HepG2 (cell line): ENCODE data around the gene EGF. TPM values are rescaled to one million over a fixed set of nuclear protein-coding genes. Genes with fewer than 3 reads are reported as not detected.

Source experiments
- ATAC-seq: fragments of 200-7000 bp; cut with Tn5 transposase; 3 replicates; pipeline ENCODE4 v1.9.1; 2020; ENCODE audit warnings: mild to moderate bottlenecking, moderate library complexity
- BruUV-seq: library from RNA; stranded (reverse); fragments of 400-500 nt; replicated peaks from 2 replicates; lab custom pipeline; 2021; lab: Mats Ljungman, UMichigan
- CTCF ChIA-PET: fragments of 300-600 bp; formaldehyde crosslinking; extraction: SDS; loops from one replicate; lab custom pipeline; 2021; ENCODE audit warnings: low total read pairs, inconsistent platforms, low intra/inter-chr PET ratio; lab: Yijun Ruan, JAX
- POLR2A ChIA-PET: fragments of 350-600 bp; sonication (Branson Sonifier 250); formaldehyde crosslinking; loops from one replicate; lab custom pipeline; 2020; ENCODE audit warnings: antibody characterized with exemption, inconsistent platforms; lab: Yijun Ruan, JAX
- DNase-seq: peaks from one replicate; pipeline ENCODE4 v3.0.0-alpha.2; 2015; ENCODE audit warnings: low spot score
- FAIRE-seq: peaks from 3 replicates; lab custom pipeline; 2011; peaks lifted over from hg19 to GRCh38; lab: Jason Lieb, UNC
- H2AFZ ChIP-seq: one replicate; pipeline ENCODE4 v1.6.1; 2011; ENCODE audit warnings: low read length, inconsistent platforms
- H3K27ac ChIP-seq: fragments of 300-600 bp; 3 replicates; pipeline ENCODE4 v1.8.0; 2011; ENCODE audit warnings: mixed run types, mild to moderate bottlenecking, mixed read lengths, low read length, inconsistent platforms; ENCODE audit not compliant: insufficient read depth; ENCODE audit errors: extremely low read length
- H3K27me3 ChIP-seq, 2 experiments: fragments of 200-600 bp in 1 of 2; 2 replicates in 1 of 2; 3 replicates in 1 of 2; pipeline versions ENCODE4 v1.6.0 to v1.8.0; 2011; ENCODE audit warnings: low read length in 2 of 2, mild to moderate bottlenecking in 2 of 2, moderate library complexity in 2 of 2, inconsistent platforms in 1 of 2; ENCODE audit not compliant: insufficient read depth in 2 of 2, control insufficient read depth in 1 of 2
- H3K36me3 ChIP-seq, 2 experiments: fragments of 200-600 bp in 1 of 2; replicated peaks in 1 of 2; 2 replicates in 1 of 2; 3 replicates in 1 of 2; pipeline versions ENCODE4 v1.5.1 to v1.8.0; 2011; ENCODE audit warnings: low read length in 2 of 2, inconsistent platforms in 1 of 2; ENCODE audit not compliant: insufficient read depth in 2 of 2, control insufficient read depth in 1 of 2
- H3K4me1 ChIP-seq: 2 replicates; pipeline ENCODE4 v1.5.1; 2012; ENCODE audit warnings: low read length, inconsistent platforms; ENCODE audit not compliant: insufficient read depth
- H3K4me2 ChIP-seq: 2 replicates; pipeline ENCODE4 v1.6.0; 2011; ENCODE audit warnings: low read depth, low read length, inconsistent platforms
- H3K4me3 ChIP-seq, 3 experiments: fragments of 200-600 bp in 1 of 3; sonication (generic), shearing (Covaris generic) in 1 of 3; replicated peaks in 1 of 3; 2 replicates each; pipeline ENCODE4 v1.5.1; 2011 to 2016; ENCODE audit warnings: low read length in 3 of 3, inconsistent platforms in 2 of 3, low read depth in 2 of 3, mild to moderate bottlenecking in 2 of 3, control low read depth in 1 of 3, mixed read lengths in 1 of 3; ENCODE audit not compliant: insufficient read depth in 1 of 3
- H3K79me2 ChIP-seq: one replicate; pipeline ENCODE4 v1.6.1; 2011; ENCODE audit warnings: low read length, inconsistent platforms; ENCODE audit not compliant: insufficient read depth
- H3K9ac ChIP-seq: 2 replicates; pipeline ENCODE4 v1.6.0; 2011; ENCODE audit warnings: mild to moderate bottlenecking, low read depth, low read length, inconsistent platforms; ENCODE audit not compliant: insufficient read depth
- H3K9me3 ChIP-seq: 2 replicates; pipeline ENCODE4 v1.5.1; 2012; ENCODE audit warnings: mild to moderate bottlenecking, low read length
- H4K20me1 ChIP-seq: 2 replicates; pipeline ENCODE4 v1.6.0; 2011; ENCODE audit warnings: inconsistent platforms, mild to moderate bottlenecking, low read length, moderate library complexity; ENCODE audit not compliant: insufficient read depth
- ARNT ChIP-seq: fragments of 450-650 bp; IDR thresholded peaks from 2 replicates; pipeline ENCODE4 v1.6.1; 2017
- CREB1 ChIP-seq, 2 experiments: fragments of 450-650 bp in 1 of 2; IDR thresholded peaks; 2 replicates each; pipeline ENCODE4 v1.6.1; 2016 to 2017; ENCODE audit warnings: control low read depth in 1 of 2, mild to moderate bottlenecking in 1 of 2, missing compliant biosample characterization in 1 of 2, missing genetic modification characterization in 1 of 2
- JARID2 ChIP-seq: sonication (generic); formaldehyde crosslinking; IDR thresholded peaks from 2 replicates; pipeline ENCODE4 v1.8.1; 2023; ENCODE audit warnings: missing genetic modification reagents, inconsistent platforms; ENCODE audit not compliant: insufficient replicate concordance
- JUND ChIP-seq: sonication (generic); formaldehyde crosslinking; IDR thresholded peaks from 2 replicates; pipeline ENCODE4 v1.8.0; 2022; ENCODE audit warnings: mild to moderate bottlenecking, missing genetic modification reagents
- KDM5B ChIP-seq: sonication (generic); formaldehyde crosslinking; IDR thresholded peaks from 2 replicates; pipeline ENCODE4 v1.4.0; 2020; ENCODE audit warnings: missing genetic modification reagents, mild to moderate bottlenecking, borderline replicate concordance
- MAZ ChIP-seq, 2 experiments: sonication (generic) in 1 of 2; formaldehyde crosslinking in 1 of 2; IDR thresholded peaks; 2 replicates each; pipeline versions ENCODE4 v1.5.0 to v1.6.1; 2012 to 2020; ENCODE audit warnings: low read depth in 2 of 2, mild to moderate bottlenecking in 2 of 2, borderline replicate concordance in 1 of 2, improper control_type of control experiment in 1 of 2, low read length in 1 of 2, missing genetic modification reagents in 1 of 2, moderate library complexity in 1 of 2
- MYC ChIP-seq: sonication (generic); formaldehyde crosslinking; IDR thresholded peaks from 2 replicates; pipeline ENCODE4 v1.9.0; 2021; ENCODE audit warnings: missing genetic modification reagents, borderline replicate concordance
- NR2F6 ChIP-seq, 2 experiments: IDR thresholded peaks; 2 replicates each; pipeline ENCODE4 v1.6.1; 2016; ENCODE audit warnings: antibody characterized with exemption in 1 of 2, mild to moderate bottlenecking in 1 of 2
- SMC3 ChIP-seq: IDR thresholded peaks from 2 replicates; pipeline ENCODE4 v1.6.1; 2011; ENCODE audit warnings: low read length, improper control_type of control experiment
- SOX5 ChIP-seq: IDR thresholded peaks from 2 replicates; pipeline ENCODE4 v1.6.1; 2016; ENCODE audit warnings: borderline replicate concordance
- TARDBP ChIP-seq: sonication (generic); formaldehyde crosslinking; IDR thresholded peaks from 2 replicates; pipeline ENCODE4 v1.8.0; 2022; ENCODE audit warnings: mild to moderate bottlenecking, missing genetic modification reagents
- THYN1 ChIP-seq: sonication (generic); formaldehyde crosslinking; IDR thresholded peaks from 2 replicates; pipeline ENCODE4 v1.8.1; 2023; ENCODE audit warnings: low read depth, mild to moderate bottlenecking, moderate library complexity, missing genetic modification reagents, borderline replicate concordance
- WIZ ChIP-seq: sonication (generic); formaldehyde crosslinking; IDR thresholded peaks from 2 replicates; pipeline ENCODE4 v1.5.1; 2020; ENCODE audit warnings: mild to moderate bottlenecking, missing genetic modification reagents
- ZBTB20 ChIP-seq: sonication (generic); formaldehyde crosslinking; IDR thresholded peaks from 2 replicates; pipeline ENCODE4 v1.8.1; 2023; ENCODE audit warnings: missing genetic modification reagents, low read depth, mild to moderate bottlenecking, borderline replicate concordance
- ZNF20 ChIP-seq: sonication (generic); formaldehyde crosslinking; IDR thresholded peaks from 2 replicates; pipeline ENCODE4 v1.4.0; 2020; ENCODE audit warnings: mild to moderate bottlenecking, moderate library complexity, missing genetic modification reagents
- ZNF207 ChIP-seq: fragments of 450-650 bp; IDR thresholded peaks from 2 replicates; pipeline ENCODE4 v1.6.1; 2016; ENCODE audit warnings: antibody characterized with exemption, borderline replicate concordance
- WGBS: methylation state at CpG from one replicate; pipeline ENCODE4 v1.1.6; 2017; ENCODE audit warnings: low lambda C conversion rate; 5-methylcytosine and 5-hydroxymethylcytosine counted together
- in situ Hi-C: cut with HindIII; loops from 2 replicates; pipeline ENCODE4 v1.10.0; 2017; ENCODE audit warnings: low pct_unique_long_range_greater_than_20kb; ENCODE audit not compliant: extremely low pct_ligation_motif_present
- intact Hi-C: fragments of 100-400 bp; cut with micrococcal nuclease; formaldehyde crosslinking; loops from one replicate; pipeline ENCODE4 v1.10.0; 2022; ENCODE audit not compliant: unreplicated experiment
- polyA plus RNA-seq, 8 experiments: library from polyadenylated mRNA; depleted of rRNA in 3 of 8; stranded (reverse) in 7 of 8; unstranded in 1 of 8; fragments of >200 nt; fragmentation: Illumina TruSeq in 4 of 8; extraction: Trizol in 4 of 8; gene quantifications; 2 replicates each; pipeline versions ENCODE4 v1.2.1 to v1.2.3, GENCODE V29; 2011 to 2016; ENCODE audit warnings: low read depth in 4 of 8, missing spikeins in 1 of 8, mixed read lengths in 1 of 8; ENCODE audit not compliant: insufficient read depth in 1 of 8
- total RNA-seq, 5 experiments: library from RNA; depleted of rRNA; stranded (reverse); fragments of >200 nt; fragmentation: Illumina TruSeq; extraction: Trizol; gene quantifications; 2 replicates each; pipeline ENCODE4 v1.2.3, GENCODE V29; 2016; ENCODE audit warnings: low read depth in 1 of 5
- TF ChIP-seq, protein P1 (sequence below): IDR thresholded peaks from 2 replicates; pipeline ENCODE4 v1.6.1; 2016; ENCODE audit warnings: missing genetic modification reagents, missing compliant biosample characterization
- TF ChIP-seq, protein P2 (sequence below): sonication (generic); formaldehyde crosslinking; IDR thresholded peaks from 2 replicates; pipeline ENCODE4 v1.8.1; 2022; ENCODE audit warnings: mild to moderate bottlenecking, missing genetic modification reagents
- TF ChIP-seq, protein P3 (sequence below): sonication (generic); formaldehyde crosslinking; IDR thresholded peaks from 2 replicates; pipeline ENCODE4 v1.4.0; 2020; ENCODE audit warnings: missing genetic modification reagents
- TF ChIP-seq, protein P4 (sequence below): sonication (generic); formaldehyde crosslinking; IDR thresholded peaks from 2 replicates; pipeline ENCODE4 v1.8.0; 2023; ENCODE audit warnings: mild to moderate bottlenecking, missing genetic modification reagents

EGF gene
- total and polyA plus RNA-seq, 2 of the 13 experiments (the other 11 are each of a cell fraction or from before 2014, with no cell fraction given), result 0.07 to 0.08 TPM

DNA sequence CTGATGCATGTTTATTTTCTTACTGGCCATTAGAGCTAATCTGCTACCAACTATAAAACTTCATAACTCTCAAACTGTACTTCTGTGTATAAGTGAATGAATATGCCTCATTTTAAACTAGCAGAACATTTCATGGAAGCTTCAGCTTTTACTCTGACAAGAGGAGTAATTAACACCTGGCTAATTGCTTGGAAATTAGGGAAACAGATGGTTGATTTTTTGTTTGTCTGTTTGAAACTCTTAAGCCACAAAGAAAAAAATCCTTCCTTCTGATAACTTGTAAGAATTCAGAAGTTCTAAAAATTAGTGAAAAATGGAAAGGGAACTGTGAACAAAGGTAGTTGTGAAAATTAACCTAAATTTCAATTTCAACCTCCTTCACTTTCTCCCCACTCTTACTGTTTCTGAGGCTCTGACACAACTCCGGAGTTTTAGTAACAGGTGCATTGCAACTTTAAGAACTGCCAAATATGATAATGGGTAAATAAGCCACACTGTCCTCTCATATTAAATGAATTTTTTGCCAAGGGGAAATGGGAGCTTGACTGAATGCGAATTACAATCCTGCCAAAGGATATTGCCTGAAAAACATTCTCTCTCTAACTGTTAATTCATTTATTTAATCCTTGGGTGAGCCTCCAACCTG is 1.0 kb downstream of the EGF start (continued):
- no peak for TF ChIP-seq ZBTB20 (CRISPR knock-in tag)
- no peak for TF ChIP-seq JUND (CRISPR knock-in tag)
- no peak for TF ChIP-seq SMC3
- TF ChIP-seq JARID2, result no peak
- no peak for TF ChIP-seq ARNT

DNA sequence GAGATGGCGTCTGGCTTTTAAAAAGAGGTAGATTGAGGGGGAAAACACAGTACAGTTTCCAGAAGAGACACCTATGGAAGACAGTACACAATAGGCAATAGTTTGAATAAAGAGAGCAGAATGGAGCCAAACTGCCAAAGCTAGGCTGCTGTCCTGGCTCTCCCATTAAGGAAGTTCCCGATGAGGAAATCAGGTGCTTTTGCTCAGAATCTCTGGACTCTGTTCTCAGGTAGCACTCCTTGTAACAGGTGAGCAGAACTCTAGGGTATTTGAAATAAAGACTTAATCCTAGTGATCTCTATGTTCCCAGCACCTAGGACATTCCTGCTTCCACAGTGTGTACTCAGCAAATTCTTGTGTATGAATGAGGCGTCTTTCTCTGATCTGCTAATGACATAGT is 1.6 kb downstream of the EGF start:
- no peak for FAIRE-seq
- Histone ChIP-seq H3K4me2 (no peak overlapping the region), H3K4me1 (no peaks in the 10 kb centered on the region), H3K9ac (no peak overlapping the region), H3K9me3 (no peaks in the 10 kb centered on the region), H3K36me3 (no peaks in the 10 kb centered on the region), H3K27me3 (peaks cover 0 to 40% of the 10 kb centered on the region in 2 experiments; a peak in 2 of 5 replicates), H4K20me1 (no peaks in the 10 kb centered on the region), H3K4me3 (no peak overlapping the region), H3K27ac (no peak overlapping the region), H3K79me2 (no peaks in the 10 kb centered on the region), H2AFZ (no peak overlapping the region)
- no peak for DNase-seq
- in situ Hi-C loops, result no loop called here
- POLR2A ChIA-PET, result no interaction called here
- CTCF ChIA-PET, result no interaction called here
- WGBS, result 0% methylated on average over 3 of the region's 3 CpGs
- no TSS peak for BruUV-seq
- ATAC-seq, result no peak
- intact Hi-C loops, result no loop called here
- TF ChIP-seq ZNF20 (CRISPR knock-in tag) (no peak), MAZ (IDR thresholded peaks at IDR 0.05; ENCODE audit: borderline replicate concordance, low read depth, low read length) (no peak), MAZ (CRISPR knock-in tag; IDR thresholded peaks at IDR 0.05; ENCODE audit: low read depth) (no peak), ZNF207 (no peak), NR2F6 (IDR thresholded peaks at IDR 0.05) (no peak), NR2F6 (CRISPR knock-in tag; IDR thresholded peaks at IDR 0.05) (no peak), WIZ (CRISPR knock-in tag) (no peak), KDM5B (CRISPR knock-in tag) (no peak), TARDBP (CRISPR knock-in tag) (no peak), THYN1 (no peak), MYC (CRISPR knock-in tag) (no peak), CREB1 (IDR thresholded peaks at IDR 0.05) (no peak), CREB1 (CRISPR knock-in tag; IDR thresholded peaks at IDR 0.05) (no peak), SOX5 (CRISPR knock-in tag) (no peak)
- TF ChIP-seq, protein P1, sequence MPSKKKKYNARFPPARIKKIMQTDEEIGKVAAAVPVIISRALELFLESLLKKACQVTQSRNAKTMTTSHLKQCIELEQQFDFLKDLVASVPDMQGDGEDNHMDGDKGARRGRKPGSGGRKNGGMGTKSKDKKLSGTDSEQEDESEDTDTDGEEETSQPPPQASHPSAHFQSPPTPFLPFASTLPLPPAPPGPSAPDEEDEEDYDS (CRISPR knock-in tag), result no peak
- TF ChIP-seq, protein P2, sequence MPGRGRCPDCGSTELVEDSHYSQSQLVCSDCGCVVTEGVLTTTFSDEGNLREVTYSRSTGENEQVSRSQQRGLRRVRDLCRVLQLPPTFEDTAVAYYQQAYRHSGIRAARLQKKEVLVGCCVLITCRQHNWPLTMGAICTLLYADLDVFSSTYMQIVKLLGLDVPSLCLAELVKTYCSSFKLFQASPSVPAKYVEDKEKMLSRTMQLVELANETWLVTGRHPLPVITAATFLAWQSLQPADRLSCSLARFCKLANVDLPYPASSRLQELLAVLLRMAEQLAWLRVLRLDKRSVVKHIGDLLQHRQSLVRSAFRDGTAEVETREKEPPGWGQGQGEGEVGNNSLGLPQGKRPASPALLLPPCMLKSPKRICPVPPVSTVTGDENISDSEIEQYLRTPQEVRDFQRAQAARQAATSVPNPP, result no peak
- TF ChIP-seq, protein P3, sequence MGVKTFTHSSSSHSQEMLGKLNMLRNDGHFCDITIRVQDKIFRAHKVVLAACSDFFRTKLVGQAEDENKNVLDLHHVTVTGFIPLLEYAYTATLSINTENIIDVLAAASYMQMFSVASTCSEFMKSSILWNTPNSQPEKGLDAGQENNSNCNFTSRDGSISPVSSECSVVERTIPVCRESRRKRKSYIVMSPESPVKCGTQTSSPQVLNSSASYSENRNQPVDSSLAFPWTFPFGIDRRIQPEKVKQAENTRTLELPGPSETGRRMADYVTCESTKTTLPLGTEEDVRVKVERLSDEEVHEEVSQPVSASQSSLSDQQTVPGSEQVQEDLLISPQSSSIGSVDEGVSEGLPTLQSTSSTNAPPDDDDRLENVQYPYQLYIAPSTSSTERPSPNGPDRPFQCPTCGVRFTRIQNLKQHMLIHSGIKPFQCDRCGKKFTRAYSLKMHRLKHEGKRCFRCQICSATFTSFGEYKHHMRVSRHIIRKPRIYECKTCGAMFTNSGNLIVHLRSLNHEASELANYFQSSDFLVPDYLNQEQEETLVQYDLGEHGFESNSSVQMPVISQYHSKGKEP (CRISPR knock-in tag), result no peak
- TF ChIP-seq, protein P4, sequence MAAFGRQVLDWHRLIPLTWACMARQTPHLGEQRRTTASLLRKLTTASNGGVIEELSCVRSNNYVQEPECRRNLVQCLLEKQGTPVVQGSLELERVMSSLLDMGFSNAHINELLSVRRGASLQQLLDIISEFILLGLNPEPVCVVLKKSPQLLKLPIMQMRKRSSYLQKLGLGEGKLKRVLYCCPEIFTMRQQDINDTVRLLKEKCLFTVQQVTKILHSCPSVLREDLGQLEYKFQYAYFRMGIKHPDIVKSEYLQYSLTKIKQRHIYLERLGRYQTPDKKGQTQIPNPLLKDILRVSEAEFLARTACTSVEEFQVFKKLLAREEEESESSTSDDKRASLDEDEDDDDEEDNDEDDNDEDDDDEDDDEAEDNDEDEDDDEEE, result no peak
